ENCODE data around the gene CRTC2.
"Not testable (repeated sequence)": the region's sequence is repeated elsewhere in the genome, so short reads cannot be mapped to it uniquely, and the experiment has no call there.

Gene CRTC2, protein sequence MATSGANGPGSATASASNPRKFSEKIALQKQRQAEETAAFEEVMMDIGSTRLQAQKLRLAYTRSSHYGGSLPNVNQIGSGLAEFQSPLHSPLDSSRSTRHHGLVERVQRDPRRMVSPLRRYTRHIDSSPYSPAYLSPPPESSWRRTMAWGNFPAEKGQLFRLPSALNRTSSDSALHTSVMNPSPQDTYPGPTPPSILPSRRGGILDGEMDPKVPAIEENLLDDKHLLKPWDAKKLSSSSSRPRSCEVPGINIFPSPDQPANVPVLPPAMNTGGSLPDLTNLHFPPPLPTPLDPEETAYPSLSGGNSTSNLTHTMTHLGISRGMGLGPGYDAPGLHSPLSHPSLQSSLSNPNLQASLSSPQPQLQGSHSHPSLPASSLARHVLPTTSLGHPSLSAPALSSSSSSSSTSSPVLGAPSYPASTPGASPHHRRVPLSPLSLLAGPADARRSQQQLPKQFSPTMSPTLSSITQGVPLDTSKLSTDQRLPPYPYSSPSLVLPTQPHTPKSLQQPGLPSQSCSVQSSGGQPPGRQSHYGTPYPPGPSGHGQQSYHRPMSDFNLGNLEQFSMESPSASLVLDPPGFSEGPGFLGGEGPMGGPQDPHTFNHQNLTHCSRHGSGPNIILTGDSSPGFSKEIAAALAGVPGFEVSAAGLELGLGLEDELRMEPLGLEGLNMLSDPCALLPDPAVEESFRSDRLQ

GRCh38 chr1:153958111-153958960 is at the start of gene CRTC2:
Gene CRTC2, minus strand, starts transcription at chr1:153958612. Its CDS starts 115 bp downstream, at chr1:153958497.
- DNase-seq (ENCODE audit: low spot score): peak; percentile 97
- FAIRE-seq: peak; percentile 87

- DNase-seq (ENCODE audit: low spot score) (no peak), FAIRE-seq (no peak)
Observed at GRCh38 chr1:154006136-154006535, 47.7 kb upstream of the CRTC2 start.

GRCh38 chr1:154000420-154000819 is 42.0 kb upstream of the CRTC2 start:
- DNase-seq (ENCODE audit: low spot score) (no peak), FAIRE-seq (no peak)

- not testable (repeated sequence) for FAIRE-seq; DNase-seq (ENCODE audit: low spot score)
Observed at GRCh38 chr1:153996882-153997281, 38.5 kb upstream of the CRTC2 start.

GRCh38 chr1:153995640-153996039 is 37.2 kb upstream of the CRTC2 start:
- FAIRE-seq (no peak), DNase-seq (ENCODE audit: low spot score) (no peak)

DNA sequence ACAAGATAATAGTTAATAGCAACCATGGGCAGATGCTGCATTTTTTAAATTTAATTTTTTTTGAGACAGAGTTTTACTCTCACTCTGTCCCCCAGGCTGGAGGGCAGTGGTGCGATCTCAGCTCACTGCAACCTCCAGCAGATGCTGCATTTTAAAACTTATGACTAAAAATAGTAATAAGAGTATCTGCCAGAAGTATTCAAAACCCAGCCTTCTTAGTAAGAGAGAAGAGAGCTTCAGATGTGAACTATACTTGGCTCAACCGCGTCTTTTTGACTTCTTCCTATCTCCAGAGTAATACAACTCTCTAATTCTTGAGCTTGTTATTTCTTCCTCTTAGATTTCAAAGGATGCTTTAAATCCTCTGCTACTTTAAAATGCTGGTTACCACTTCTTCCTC is 36.8 kb upstream of the CRTC2 start:
- FAIRE-seq (no peak), DNase-seq (ENCODE audit: low spot score) (no peak)

GRCh38 chr1:153991806-153992205 is 33.4 kb upstream of the CRTC2 start:
- DNase-seq (ENCODE audit: low spot score): no peak
- no peak for FAIRE-seq

DNA sequence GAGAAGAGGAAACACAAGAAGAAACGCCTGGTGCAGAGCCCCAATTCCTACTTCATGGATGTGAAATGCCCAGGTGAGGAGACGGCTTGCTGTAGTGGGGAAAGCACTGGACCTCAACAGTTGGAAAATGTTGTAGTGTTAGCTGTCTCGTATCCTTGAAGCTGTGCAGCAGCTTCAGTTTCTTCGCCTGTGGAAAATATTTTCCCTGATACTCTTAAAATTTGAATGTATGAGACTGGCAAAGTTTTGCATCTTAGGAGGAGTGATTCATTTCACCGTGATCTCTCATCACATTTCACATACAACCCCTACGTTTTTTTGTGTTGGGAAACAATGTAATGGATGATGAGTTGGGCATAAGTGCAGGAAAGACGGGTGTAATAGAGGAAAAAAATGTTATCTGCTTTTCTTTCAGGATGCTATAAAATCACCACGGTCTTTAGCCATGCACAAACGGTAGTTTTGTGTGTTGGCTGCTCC is 32.8 kb upstream of the CRTC2 start:
- FAIRE-seq (no peak), DNase-seq (ENCODE audit: low spot score) (no peak)

DNA sequence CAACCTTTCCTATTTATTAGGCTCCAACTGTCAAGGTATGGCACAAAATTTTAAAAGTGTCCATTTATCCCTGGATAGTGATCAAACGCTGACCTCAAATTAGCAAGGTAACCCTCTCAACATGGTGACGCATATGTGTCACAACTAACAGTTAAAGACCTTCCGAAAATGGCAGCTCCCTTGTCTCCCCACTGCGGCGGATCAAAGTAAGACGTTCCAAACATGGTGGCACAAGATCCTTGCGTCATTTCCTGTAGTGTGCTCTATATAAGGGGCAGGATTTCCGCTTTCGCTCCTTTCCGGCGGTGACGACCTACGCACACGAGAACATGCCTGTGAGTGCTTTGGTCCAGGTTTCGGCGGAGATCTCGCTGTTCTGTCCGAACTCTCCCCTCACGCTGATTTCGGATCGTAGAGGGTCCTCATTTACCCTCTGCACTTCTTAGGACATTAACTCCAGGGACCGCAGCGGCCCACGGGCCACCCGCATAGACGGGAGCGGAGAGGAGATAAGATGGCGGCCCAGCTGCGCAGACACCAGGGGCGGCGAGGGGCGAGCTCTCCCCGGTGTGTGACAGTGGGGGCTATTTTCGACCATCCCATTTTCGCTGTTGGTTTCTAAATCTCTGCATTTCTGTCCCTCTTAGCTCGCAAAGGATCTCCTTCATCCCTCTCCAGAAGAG is 32.2 kb upstream of the CRTC2 start, which contains the start of gene RPS27:
TSS of gene RPS27 (plus strand) at position 295 of the 683 bp plus-strand sequence. CDS start at position 330, 35 bp downstream.
- FAIRE-seq (peak; percentile 82), DNase-seq (ENCODE audit: low spot score) (peak; percentile 96)

DNA sequence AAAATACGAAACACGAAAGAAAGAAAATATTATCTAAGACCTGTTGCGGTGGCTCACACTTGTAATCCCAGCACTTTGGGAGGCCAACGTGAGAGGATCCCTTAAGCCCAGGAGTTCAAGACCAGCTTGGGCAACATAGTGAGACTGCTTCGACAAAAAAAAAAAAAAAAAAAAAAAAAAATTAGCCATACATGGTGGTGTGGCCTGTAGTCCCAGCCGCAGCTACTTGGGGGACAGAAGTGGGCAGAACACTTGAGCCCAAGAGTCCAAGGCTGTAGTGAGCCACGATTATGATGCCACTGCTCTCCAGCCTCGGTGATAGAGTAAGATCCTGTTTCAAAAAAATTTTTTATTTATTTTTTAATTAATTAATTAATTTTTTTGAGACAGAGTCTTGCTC is 29.2 kb upstream of the CRTC2 start:
- FAIRE-seq (no peak), DNase-seq (ENCODE audit: low spot score) (no peak)

- DNase-seq (ENCODE audit: low spot score) (peak; percentile 76), FAIRE-seq (no peak)
Observed at GRCh38 chr1:153985941-153986761, 27.7 kb upstream of the CRTC2 start, which contains the start of gene RAB13. Gene RAB13, minus strand, starts transcription at chr1:153986339. Its CDS starts 103 bp downstream, at chr1:153986236.

GRCh38 chr1:153985341-153985912 is 27.0 kb upstream of the CRTC2 start:
- DNase-seq (ENCODE audit: low spot score) (peak; percentile 57), FAIRE-seq (no peak)

DNA sequence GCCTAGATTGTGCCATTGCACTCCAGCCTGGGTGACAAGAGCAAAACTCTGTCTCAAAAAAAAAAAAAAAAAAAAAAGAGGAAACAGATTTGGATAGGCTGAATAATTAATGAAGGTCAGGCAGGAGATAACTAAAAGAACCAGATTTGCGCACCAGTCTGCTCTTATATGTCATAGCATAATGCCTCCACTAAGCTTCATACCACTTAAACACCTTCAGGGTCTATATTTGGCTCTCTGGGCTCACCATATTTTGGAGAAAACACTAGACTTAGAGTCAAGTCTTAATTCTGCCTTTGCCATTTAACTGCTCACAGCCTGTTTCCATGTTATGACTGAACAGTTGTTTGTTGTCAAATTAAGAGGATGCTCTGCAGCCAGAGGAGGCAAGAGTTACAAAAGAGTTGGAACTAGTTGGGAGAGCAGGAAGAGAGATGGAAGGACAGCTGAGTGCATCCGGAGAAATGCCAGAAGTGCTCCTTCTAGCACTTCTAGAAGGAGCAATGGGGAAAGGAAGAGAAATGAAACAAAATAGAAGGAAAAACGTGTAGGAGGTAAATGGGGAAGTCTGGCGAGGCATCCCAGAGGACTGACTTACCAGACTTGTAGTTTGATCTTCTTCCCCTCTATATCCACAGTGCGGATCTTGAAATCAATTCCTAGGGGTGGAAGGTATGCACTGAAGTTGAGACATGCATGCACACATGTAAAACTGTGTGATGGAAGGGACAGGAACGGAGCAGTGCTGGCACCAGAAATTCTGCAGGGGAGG is 25.9 kb upstream of the CRTC2 start:
- DNase-seq (ENCODE audit: low spot score) (no peak), FAIRE-seq (no peak)

- not testable (repeated sequence) for DNase-seq (ENCODE audit: low spot score); FAIRE-seq
Observed at GRCh38 chr1:153981735-153982134, 23.3 kb upstream of the CRTC2 start.

DNA sequence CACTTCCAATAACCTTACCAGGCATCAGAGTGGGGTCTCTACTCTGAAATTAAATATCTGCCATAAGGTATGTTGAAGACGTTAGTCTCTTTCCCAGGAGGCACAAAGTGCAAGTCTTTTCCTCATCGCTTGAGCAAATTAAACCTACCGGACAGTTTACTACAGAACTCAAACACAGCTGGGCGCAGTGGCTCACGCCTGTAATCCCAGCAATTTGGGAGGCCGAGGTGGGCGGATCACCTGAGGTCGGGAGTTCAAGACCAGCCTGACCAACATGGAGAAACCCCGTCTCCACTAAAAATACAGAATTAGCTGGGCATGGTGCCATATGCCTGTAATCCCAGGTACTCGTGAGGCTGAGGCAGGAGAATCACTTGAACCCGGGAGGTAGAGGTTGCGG is 20.7 kb upstream of the CRTC2 start:
- not testable (repeated sequence) for DNase-seq (ENCODE audit: low spot score); FAIRE-seq

- FAIRE-seq: no peak
- DNase-seq (ENCODE audit: low spot score): no peak
Observed at GRCh38 chr1:153978274-153978909, 20.0 kb upstream of the CRTC2 start.

GRCh38 chr1:153977250-153978240 is 19.1 kb upstream of the CRTC2 start, which contains the start of gene JTB:
Gene JTB, minus strand, starts transcription at chr1:153977674. Its CDS starts 422 bp downstream, at chr1:153977252.
- FAIRE-seq (no peak), DNase-seq (ENCODE audit: low spot score) (peak; percentile 61)

All from RCC 7860 (cell line).